Neural cell (in vitro differentiated cells): Measurements from ENCODE around the gene SHISAL1. TPM values are rescaled to one million over a fixed set of nuclear protein-coding genes. Genes with fewer than 3 reads are reported as not detected.

ENCODE experiments used
- H2AFZ ChIP-seq: fragments of 200-600, 300-800 bp; sonication (generic), shearing (Covaris generic); 2 replicates; pipeline ENCODE4 v1.6.0; 2014; ENCODE audit warnings: low read depth, mild to moderate bottlenecking, antibody characterized with exemption, low read length, moderate library complexity
- H3F3A ChIP-seq: fragments of 200-600 bp; shearing (Covaris generic); 2 replicates; pipeline ENCODE4 v1.6.1; 2016; ENCODE audit warnings: mild to moderate bottlenecking, moderate library complexity, mixed read lengths, antibody characterized with exemption, low read length; ENCODE audit not compliant: insufficient read depth, poor library complexity, severe bottlenecking
- H3K27ac ChIP-seq: fragments of 200-600, 300-800 bp; sonication (generic), shearing (Covaris generic); 2 replicates; pipeline ENCODE4 v1.5.1; 2014; ENCODE audit warnings: mild to moderate bottlenecking, low read length, moderate library complexity
- H3K27me3 ChIP-seq: fragments of 300-800, 200-600 bp; sonication (generic), shearing (Covaris generic); 2 replicates; pipeline ENCODE4 v1.6.0; 2014; ENCODE audit warnings: mild to moderate bottlenecking, low read depth, low read length, moderate library complexity; ENCODE audit not compliant: insufficient read depth
- H3K36me3 ChIP-seq: fragments of 300-800, 200-600 bp; sonication (generic), shearing (Covaris generic); 2 replicates; pipeline ENCODE4 v1.5.1; 2014; ENCODE audit warnings: mild to moderate bottlenecking, antibody characterized with exemption, low read length, moderate library complexity; ENCODE audit not compliant: insufficient read depth
- H3K4me2 ChIP-seq: fragments of 300-800, 200-600 bp; sonication (generic), shearing (Covaris generic); 2 replicates; pipeline ENCODE4 v1.6.0; 2014; ENCODE audit warnings: mild to moderate bottlenecking, low read length
- H3K4me3 ChIP-seq: fragments of 300-800, 200-600 bp; sonication (generic), shearing (Covaris generic); 2 replicates; pipeline ENCODE4 v1.5.1; 2014; ENCODE audit warnings: mild to moderate bottlenecking, low read length, moderate library complexity
- H3K79me2 ChIP-seq: fragments of 200-600 bp; shearing (Covaris generic); replicated peaks from 2 replicates; pipeline ENCODE4 v1.6.0; 2014; ENCODE audit warnings: mild to moderate bottlenecking, low read length, moderate library complexity; ENCODE audit not compliant: insufficient read depth
- H3K9ac ChIP-seq: fragments of 300-800, 200-600 bp; sonication (generic), shearing (Covaris generic); 2 replicates; pipeline ENCODE4 v1.6.1; 2016; ENCODE audit warnings: mild to moderate bottlenecking, low read length, mixed read lengths
- H3K9me2 ChIP-seq: fragments of 200-600 bp; shearing (Covaris generic); 2 replicates; pipeline ENCODE4 v1.6.1; 2016; ENCODE audit warnings: mild to moderate bottlenecking, low read length, mixed read lengths; ENCODE audit not compliant: insufficient read depth
- H3K9me3 ChIP-seq: fragments of 200-600, 300-800 bp; sonication (generic), shearing (Covaris generic); 2 replicates; pipeline ENCODE4 v1.6.1; 2016; ENCODE audit warnings: mild to moderate bottlenecking, mixed run types, low read length, moderate library complexity, mixed read lengths
- H4K20me1 ChIP-seq: fragments of 200-600 bp; shearing (Covaris generic); 2 replicates; pipeline ENCODE4 v1.6.1; 2016; ENCODE audit warnings: mild to moderate bottlenecking, mixed run types; ENCODE audit not compliant: insufficient read depth
- CTCF ChIP-seq: fragments of 450-650 bp; IDR thresholded peaks from 2 replicates; pipeline ENCODE4 v1.5.1; 2014; ENCODE audit warnings: antibody characterized with exemption, mild to moderate bottlenecking, moderate library complexity; ENCODE audit not compliant: poor library complexity, severe bottlenecking
- EP300 ChIP-seq: fragments of 450-650 bp; conservative IDR thresholded peaks from 2 replicates; pipeline ENCODE4 v1.6.1; 2014; ENCODE audit warnings: antibody characterized with exemption, mild to moderate bottlenecking, moderate library complexity; ENCODE audit not compliant: poor library complexity, severe bottlenecking
- EZH2 ChIP-seq: fragments of 200-600, 300-800 bp; shearing (Covaris generic), sonication (generic); IDR thresholded peaks from 2 replicates; pipeline ENCODE4 v1.6.1; 2014; ENCODE audit warnings: antibody characterized with exemption, low read length, borderline replicate concordance, mild to moderate bottlenecking; ENCODE audit not compliant: insufficient read depth, poor library complexity, severe bottlenecking
- MXI1 ChIP-seq: fragments of 450-650 bp; conservative IDR thresholded peaks from 2 replicates; pipeline ENCODE4 v1.6.1; 2014; ENCODE audit warnings: antibody characterized with exemption, mild to moderate bottlenecking; ENCODE audit not compliant: poor library complexity, severe bottlenecking
- POLR2AphosphoS5 ChIP-seq: IDR thresholded peaks from 2 replicates; pipeline ENCODE4 v1.6.1; 2012
- RAD21 ChIP-seq: fragments of 450-650 bp; conservative IDR thresholded peaks from 2 replicates; pipeline ENCODE4 v1.6.1; 2014; ENCODE audit warnings: antibody characterized with exemption, mild to moderate bottlenecking, moderate library complexity
- SMC3 ChIP-seq: fragments of 450-650 bp; conservative IDR thresholded peaks from 2 replicates; pipeline ENCODE4 v1.6.1; 2014; ENCODE audit warnings: antibody characterized with exemption, mild to moderate bottlenecking, moderate library complexity; ENCODE audit not compliant: poor library complexity
- TAF1 ChIP-seq: IDR thresholded peaks from 2 replicates; pipeline ENCODE4 v1.6.1; 2012; ENCODE audit warnings: low read depth
- polyA plus RNA-seq: library from polyadenylated mRNA; depleted of rRNA; stranded (reverse); fragments of >200 nt; gene quantifications from 2 replicates; pipeline ENCODE4 v1.2.3, GENCODE V29; 2014
- TF ChIP-seq, protein P1 (sequence below): IDR thresholded peaks from 2 replicates; pipeline ENCODE4 v1.6.1; 2012; ENCODE audit warnings: borderline replicate concordance

The SHISAL1 gene
- polyA plus RNA-seq, 1 donor from 2014 or later: 15.4 TPM

DNA sequence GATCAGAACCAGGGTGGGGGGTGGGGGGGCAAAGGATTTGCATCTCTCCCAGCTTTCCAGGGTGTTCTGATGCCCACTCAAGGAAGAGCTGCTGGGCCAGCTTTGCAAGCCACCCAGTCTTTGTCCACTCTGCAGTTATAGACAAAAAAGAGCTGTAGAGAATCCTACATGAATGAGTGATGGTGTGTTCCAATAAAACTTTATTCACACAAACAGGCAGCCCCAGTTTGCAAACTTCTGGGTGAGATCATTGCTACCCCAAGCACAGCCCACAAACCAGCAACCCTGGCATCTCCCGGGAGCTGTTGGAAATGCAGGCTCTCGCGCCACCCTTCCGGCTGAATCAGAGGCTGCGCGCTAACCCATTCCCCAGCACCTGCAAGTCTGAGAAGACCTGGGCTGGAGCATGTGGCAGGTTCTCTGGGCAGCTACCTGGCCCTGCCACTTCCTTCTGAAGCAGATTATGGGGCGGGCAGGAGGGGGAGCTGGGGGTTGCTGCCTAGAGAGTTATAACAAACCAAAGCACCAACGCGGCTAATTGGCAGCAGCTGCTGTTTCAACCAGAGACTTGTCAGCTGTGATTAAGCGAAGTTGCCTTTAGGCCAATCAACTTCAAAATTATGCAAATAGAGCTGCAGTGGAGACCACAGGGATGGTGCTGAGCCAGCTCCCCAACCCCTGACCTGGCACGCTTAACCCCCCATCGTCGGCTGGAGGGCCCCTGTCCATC lies 3.8 kb upstream of the SHISAL1 start:
- no peaks in the 10 kb centered on the region for H3F3A ChIP-seq
- H3K79me2 ChIP-seq: no peaks in the 10 kb centered on the region

GRCh38 chr22:44314425-44315067 lies 1.8 kb upstream of the SHISAL1 start:
- H3K4me3 ChIP-seq: no peak overlapping the region
- no peaks in the 10 kb centered on the region for H3K27me3 ChIP-seq
- H4K20me1 ChIP-seq: no peaks in the 10 kb centered on the region
- TF ChIP-seq, protein P1, sequence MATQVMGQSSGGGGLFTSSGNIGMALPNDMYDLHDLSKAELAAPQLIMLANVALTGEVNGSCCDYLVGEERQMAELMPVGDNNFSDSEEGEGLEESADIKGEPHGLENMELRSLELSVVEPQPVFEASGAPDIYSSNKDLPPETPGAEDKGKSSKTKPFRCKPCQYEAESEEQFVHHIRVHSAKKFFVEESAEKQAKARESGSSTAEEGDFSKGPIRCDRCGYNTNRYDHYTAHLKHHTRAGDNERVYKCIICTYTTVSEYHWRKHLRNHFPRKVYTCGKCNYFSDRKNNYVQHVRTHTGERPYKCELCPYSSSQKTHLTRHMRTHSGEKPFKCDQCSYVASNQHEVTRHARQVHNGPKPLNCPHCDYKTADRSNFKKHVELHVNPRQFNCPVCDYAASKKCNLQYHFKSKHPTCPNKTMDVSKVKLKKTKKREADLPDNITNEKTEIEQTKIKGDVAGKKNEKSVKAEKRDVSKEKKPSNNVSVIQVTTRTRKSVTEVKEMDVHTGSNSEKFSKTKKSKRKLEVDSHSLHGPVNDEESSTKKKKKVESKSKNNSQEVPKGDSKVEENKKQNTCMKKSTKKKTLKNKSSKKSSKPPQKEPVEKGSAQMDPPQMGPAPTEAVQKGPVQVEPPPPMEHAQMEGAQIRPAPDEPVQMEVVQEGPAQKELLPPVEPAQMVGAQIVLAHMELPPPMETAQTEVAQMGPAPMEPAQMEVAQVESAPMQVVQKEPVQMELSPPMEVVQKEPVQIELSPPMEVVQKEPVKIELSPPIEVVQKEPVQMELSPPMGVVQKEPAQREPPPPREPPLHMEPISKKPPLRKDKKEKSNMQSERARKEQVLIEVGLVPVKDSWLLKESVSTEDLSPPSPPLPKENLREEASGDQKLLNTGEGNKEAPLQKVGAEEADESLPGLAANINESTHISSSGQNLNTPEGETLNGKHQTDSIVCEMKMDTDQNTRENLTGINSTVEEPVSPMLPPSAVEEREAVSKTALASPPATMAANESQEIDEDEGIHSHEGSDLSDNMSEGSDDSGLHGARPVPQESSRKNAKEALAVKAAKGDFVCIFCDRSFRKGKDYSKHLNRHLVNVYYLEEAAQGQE: no peak
- TF ChIP-seq EZH2 (no peak), TAF1 (no peak), POLR2AphosphoS5 (no peak), CTCF (no peak), RAD21 (no peak), MXI1 (no peak), EP300 (no peak), SMC3 (no peak)
- no peaks in the 10 kb centered on the region for H3K36me3 ChIP-seq
- no peak overlapping the region for H3K9ac ChIP-seq
- no peak overlapping the region for H3K4me2 ChIP-seq
- H3K79me2 ChIP-seq: no peaks in the 10 kb centered on the region
- H3K27ac ChIP-seq: no peak overlapping the region
- H2AFZ ChIP-seq: no peak overlapping the region
- no peaks in the 10 kb centered on the region for H3F3A ChIP-seq
- H3K9me2 ChIP-seq: no peaks in the 10 kb centered on the region
- no peaks in the 10 kb centered on the region for H3K9me3 ChIP-seq

More for the DNA sequence above, 3.8 kb upstream of the SHISAL1 start:
- no peak for TF ChIP-seq RAD21
- TF ChIP-seq, protein P1: no peak
- no peak overlapping the region for H3K27ac ChIP-seq
- no peaks in the 10 kb centered on the region for H3K27me3 ChIP-seq
- H3K4me3 ChIP-seq: no peak overlapping the region
- H3K9me3 ChIP-seq: no peaks in the 10 kb centered on the region
- H3K9ac ChIP-seq: no peak overlapping the region
- H3K36me3 ChIP-seq: no peaks in the 10 kb centered on the region
- H3K4me2 ChIP-seq: no peak overlapping the region
- no peaks in the 10 kb centered on the region for H4K20me1 ChIP-seq
- no peak overlapping the region for H2AFZ ChIP-seq
- no peaks in the 10 kb centered on the region for H3K9me2 ChIP-seq
